Smooth muscle cell (in vitro differentiated cells): ENCODE data around the gene NPC1L1. TPM values are rescaled to one million over a fixed set of nuclear protein-coding genes. Genes with fewer than 3 reads are reported as not detected.

Source experiments
- DNase-seq: peaks from one replicate; lab custom pipeline; 2025; ENCODE audit not compliant: unreplicated experiment; lab: John Stamatoyannopoulos, UW
- H2AFZ ChIP-seq: fragments of 200-600 bp; sonication (generic); 2 replicates; pipeline ENCODE4 v1.6.0; 2016; ENCODE audit warnings: antibody characterized with exemption, low read depth, mild to moderate bottlenecking
- H3F3A ChIP-seq: fragments of 200-600 bp; sonication (generic); 2 replicates; pipeline ENCODE4 v1.6.0; 2017; ENCODE audit warnings: antibody characterized with exemption, low read depth
- H3K27ac ChIP-seq: fragments of 200-600 bp; sonication (generic); 2 replicates; pipeline ENCODE4 v1.5.1; 2016; ENCODE audit warnings: low read depth, mild to moderate bottlenecking
- H3K27me3 ChIP-seq: fragments of 200-600 bp; sonication (generic); 2 replicates; pipeline ENCODE4 v1.6.1; 2016; ENCODE audit warnings: low read depth, mild to moderate bottlenecking
- H3K36me3 ChIP-seq: fragments of 200-600 bp; sonication (generic); 2 replicates; pipeline ENCODE4 v1.5.1; 2016; ENCODE audit warnings: low read depth
- H3K4me1 ChIP-seq: fragments of 200-600 bp; sonication (generic); 2 replicates; pipeline ENCODE4 v1.5.1; 2016; ENCODE audit warnings: low read depth
- H3K4me2 ChIP-seq: fragments of 200-600 bp; sonication (generic); 2 replicates; pipeline ENCODE4 v1.6.0; 2016; ENCODE audit warnings: mild to moderate bottlenecking
- H3K4me3 ChIP-seq: fragments of 200-600 bp; sonication (generic); 2 replicates; pipeline ENCODE4 v1.5.1; 2016; ENCODE audit warnings: mild to moderate bottlenecking
- H3K79me2 ChIP-seq: fragments of 200-600 bp; sonication (generic); 2 replicates; pipeline ENCODE4 v1.6.0; 2016; ENCODE audit warnings: low read depth, mild to moderate bottlenecking
- H3K9ac ChIP-seq: fragments of 200-600 bp; sonication (generic); 2 replicates; pipeline ENCODE4 v1.6.0; 2016; ENCODE audit warnings: low read depth
- H3K9me3 ChIP-seq: fragments of 200-600 bp; sonication (generic); replicated peaks from 2 replicates; pipeline ENCODE4 v1.5.1; 2016; ENCODE audit warnings: low read depth
- H4K20me1 ChIP-seq: fragments of 200-600 bp; sonication (generic); 2 replicates; pipeline ENCODE4 v1.6.0; 2016; ENCODE audit warnings: low read depth
- WGBS: methylation state at CpG from one replicate; pipeline ENCODE4 v1.1.7; 2016; ENCODE audit warnings: low lambda C conversion rate; 5-methylcytosine and 5-hydroxymethylcytosine counted together
- polyA plus RNA-seq: library from polyadenylated mRNA; unstranded; fragments of >200 nt; fragmentation: Nextera tagmentation; extraction: Ambion mirVana; gene quantifications from 2 replicates; pipeline ENCODE4 v1.2.1, GENCODE V29; 2016
- total RNA-seq: library from RNA; depleted of rRNA; stranded (reverse); fragments of >200 nt; gene quantifications from 2 replicates; pipeline ENCODE4 v1.2.3, GENCODE V29; 2014
- TF ChIP-seq, protein P1 (sequence below): fragments of 200-600 bp; sonication (generic); IDR thresholded peaks from 2 replicates; pipeline ENCODE4 v1.5.1; 2017; ENCODE audit warnings: borderline replicate concordance, mild to moderate bottlenecking, antibody characterized with exemption; ENCODE audit not compliant: insufficient read depth, poor library complexity, severe bottlenecking

The NPC1L1 gene
- total and polyA plus RNA-seq, 2 experiments from 2014 or later: 0.04 to 0.25 TPM

DNA sequence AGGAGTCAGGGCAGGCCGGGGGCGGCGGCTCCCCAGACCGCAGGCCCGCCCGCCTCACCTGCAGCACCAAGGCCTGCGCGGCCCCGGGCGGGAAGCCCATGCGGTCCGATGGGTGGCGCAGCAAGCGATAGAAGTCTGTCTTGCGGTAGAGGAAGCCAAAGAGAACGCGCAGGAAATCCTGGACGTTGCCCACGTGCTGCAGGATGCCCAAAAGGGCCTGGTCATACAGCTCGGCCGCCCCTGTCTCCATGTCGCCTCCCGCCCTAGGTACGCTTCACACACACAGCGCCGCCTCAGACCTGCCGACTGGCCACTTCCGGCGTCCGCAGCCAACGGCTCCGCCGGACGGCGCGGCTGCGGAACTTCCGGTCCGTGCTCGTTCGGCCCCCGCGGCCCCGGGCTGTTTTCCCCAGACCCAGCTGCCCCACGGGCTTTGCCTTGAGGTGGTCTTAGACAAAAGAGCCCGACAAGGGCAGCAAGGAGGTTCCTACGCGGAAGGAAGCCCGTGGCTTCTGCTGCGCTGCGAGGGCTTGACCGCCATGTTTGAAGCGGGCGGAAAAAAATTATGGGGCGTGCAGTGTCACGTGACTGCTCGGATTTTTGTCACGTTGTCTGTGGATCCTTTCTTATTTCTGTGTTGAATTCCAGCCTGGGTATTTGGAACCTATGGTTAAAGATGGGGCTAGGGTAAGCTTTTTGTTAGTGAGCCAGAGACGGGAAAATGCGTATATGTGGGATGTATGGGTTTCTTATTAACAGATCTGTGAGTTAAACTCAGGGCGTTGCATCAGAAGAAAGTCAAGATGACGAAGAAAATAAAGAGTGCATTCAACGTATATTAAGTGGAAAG, 50.6 kb downstream of the NPC1L1 start, which contains the start of gene NUDCD3:
Gene NUDCD3 (minus strand): TSS at position 308 of the 850 bp plus-strand sequence. CDS start 58 bp downstream, at position 250.
- Histone ChIP-seq H3K79me2 (peaks cover 45% of the 10 kb centered on the region), H4K20me1 (peaks cover 25% of the 10 kb centered on the region), H3K4me1 (peaks cover 14% of the 10 kb centered on the region), H2AFZ (peak within 1 kb of the TSS; percentile 95), H3F3A (peaks cover 4% of the 10 kb centered on the region), H3K27me3 (peaks cover 5% of the 10 kb centered on the region), H3K27ac (peak within 1 kb of the TSS; percentile 98), H3K9ac (peak within 1 kb of the TSS; percentile 97), H3K36me3 (no peaks in the 10 kb centered on the region), H3K9me3 (no peaks in the 10 kb centered on the region), H3K4me2 (peak within 1 kb of the TSS; percentile 98), H3K4me3 (peak within 1 kb of the TSS; percentile 86)
- TF ChIP-seq, protein P1, sequence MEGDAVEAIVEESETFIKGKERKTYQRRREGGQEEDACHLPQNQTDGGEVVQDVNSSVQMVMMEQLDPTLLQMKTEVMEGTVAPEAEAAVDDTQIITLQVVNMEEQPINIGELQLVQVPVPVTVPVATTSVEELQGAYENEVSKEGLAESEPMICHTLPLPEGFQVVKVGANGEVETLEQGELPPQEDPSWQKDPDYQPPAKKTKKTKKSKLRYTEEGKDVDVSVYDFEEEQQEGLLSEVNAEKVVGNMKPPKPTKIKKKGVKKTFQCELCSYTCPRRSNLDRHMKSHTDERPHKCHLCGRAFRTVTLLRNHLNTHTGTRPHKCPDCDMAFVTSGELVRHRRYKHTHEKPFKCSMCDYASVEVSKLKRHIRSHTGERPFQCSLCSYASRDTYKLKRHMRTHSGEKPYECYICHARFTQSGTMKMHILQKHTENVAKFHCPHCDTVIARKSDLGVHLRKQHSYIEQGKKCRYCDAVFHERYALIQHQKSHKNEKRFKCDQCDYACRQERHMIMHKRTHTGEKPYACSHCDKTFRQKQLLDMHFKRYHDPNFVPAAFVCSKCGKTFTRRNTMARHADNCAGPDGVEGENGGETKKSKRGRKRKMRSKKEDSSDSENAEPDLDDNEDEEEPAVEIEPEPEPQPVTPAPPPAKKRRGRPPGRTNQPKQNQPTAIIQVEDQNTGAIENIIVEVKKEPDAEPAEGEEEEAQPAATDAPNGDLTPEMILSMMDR: no peak
- peak; percentile 75 for DNase-seq
- WGBS: 1% methylated on average over 60 of the region's 63 CpGs

DNA sequence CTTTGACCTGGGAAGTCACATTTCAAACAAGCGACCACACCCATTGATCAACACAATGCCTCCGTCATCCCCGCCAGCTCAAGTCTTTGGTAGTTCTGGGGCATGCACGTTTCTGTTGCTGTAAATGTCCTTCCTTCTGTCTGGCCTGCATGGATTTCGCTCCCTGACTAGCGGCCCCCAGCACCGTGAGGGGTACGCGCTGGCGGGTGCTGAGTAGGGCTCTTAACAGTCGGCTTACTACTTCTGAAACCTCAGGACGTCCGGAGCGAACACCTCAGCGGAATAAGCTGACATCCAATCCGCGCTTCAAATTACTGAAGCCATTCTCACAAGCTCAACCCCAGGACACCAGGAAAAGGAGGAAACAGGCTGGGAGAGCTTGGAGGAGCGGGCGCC, 51.2 kb downstream of the NPC1L1 start:
- H3K9ac ChIP-seq: peak overlapping the region; percentile 97
- DNase-seq: no peak
- H3F3A ChIP-seq: peaks cover 4% of the 10 kb centered on the region
- H3K4me3 ChIP-seq: peak overlapping the region; percentile 86
- H2AFZ ChIP-seq: peak overlapping the region; percentile 95
- H3K4me1 ChIP-seq: peaks cover 14% of the 10 kb centered on the region
- H3K27me3 ChIP-seq: no peaks in the 10 kb centered on the region
- H3K4me2 ChIP-seq: peak overlapping the region; percentile 98
- WGBS: under 1% methylated on average over 19 of the region's 19 CpGs
- H3K9me3 ChIP-seq: no peaks in the 10 kb centered on the region
- peaks cover 29% of the 10 kb centered on the region for H4K20me1 ChIP-seq
- H3K27ac ChIP-seq: peak overlapping the region; percentile 98
- peaks cover 51% of the 10 kb centered on the region for H3K79me2 ChIP-seq
- TF ChIP-seq, protein P1: no peak
- H3K36me3 ChIP-seq: no peaks in the 10 kb centered on the region

DNA sequence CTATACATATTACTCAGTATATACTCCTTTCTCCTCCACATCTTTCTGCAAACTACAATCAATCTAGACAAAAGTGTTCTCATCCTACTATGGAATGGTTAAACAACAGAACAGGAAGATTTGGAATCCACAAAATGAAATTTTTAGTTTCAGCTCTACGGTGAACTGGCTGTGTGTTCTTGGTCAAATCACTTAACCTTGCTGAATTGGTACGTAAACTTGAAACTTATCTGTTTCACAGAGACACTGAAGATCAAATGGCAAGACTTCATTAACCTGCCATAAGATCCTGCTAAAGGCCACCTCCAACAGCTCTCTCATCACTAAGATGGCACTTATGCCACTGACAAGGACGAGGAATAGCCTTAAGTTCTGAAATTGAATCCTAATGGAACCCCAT, 52.2 kb downstream of the NPC1L1 start:
- H3K4me3 ChIP-seq: peak overlapping the region; percentile 86
- H3K4me1 ChIP-seq: peaks cover 14% of the 10 kb centered on the region
- no peaks in the 10 kb centered on the region for H3K27me3 ChIP-seq
- H4K20me1 ChIP-seq: peaks cover 29% of the 10 kb centered on the region
- peaks cover 56% of the 10 kb centered on the region for H3K79me2 ChIP-seq
- H2AFZ ChIP-seq: no peak overlapping the region
- peaks cover 4% of the 10 kb centered on the region for H3F3A ChIP-seq
- whole genome bisulfite sequencing: 88% methylated on average over 3 of the region's 3 CpGs
- H3K9me3 ChIP-seq: no peaks in the 10 kb centered on the region
- H3K9ac ChIP-seq: peak overlapping the region; percentile 97
- H3K4me2 ChIP-seq: peak overlapping the region; percentile 98
- TF ChIP-seq, protein P1: no peak
- no peak for DNase-seq
- H3K27ac ChIP-seq: no peak overlapping the region
- peaks cover 9% of the 10 kb centered on the region for H3K36me3 ChIP-seq

DNA sequence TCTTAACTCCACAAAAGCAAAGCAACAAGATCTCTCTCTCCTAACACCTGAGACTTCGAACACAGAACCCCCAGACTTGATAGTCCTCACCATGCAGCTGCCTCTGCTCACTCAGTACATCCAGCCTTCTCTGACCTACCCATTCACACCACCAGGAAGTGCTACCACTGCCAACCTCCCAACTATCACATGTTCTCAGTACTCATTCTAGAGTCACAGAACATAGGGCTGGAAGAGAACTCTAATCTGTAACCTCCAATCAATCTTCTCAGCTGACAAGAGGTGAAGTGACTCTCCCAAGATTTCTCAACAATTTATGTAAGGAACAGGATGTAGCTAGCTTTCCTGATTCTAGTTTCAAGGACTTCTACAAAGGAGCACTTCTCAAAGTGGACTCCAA, 54.4 kb downstream of the NPC1L1 start:
- no peak for DNase-seq
- peaks cover 14% of the 10 kb centered on the region for H3K4me1 ChIP-seq
- TF ChIP-seq, protein P1: no peak
- H3K4me2 ChIP-seq: no peak overlapping the region
- peaks cover 31% of the 10 kb centered on the region for H3K36me3 ChIP-seq
- no peak overlapping the region for H3K27ac ChIP-seq
- H3K79me2 ChIP-seq: peaks cover 63% of the 10 kb centered on the region
- H2AFZ ChIP-seq: no peak overlapping the region
- no peak overlapping the region for H3K9ac ChIP-seq
- H3F3A ChIP-seq: peaks cover 4% of the 10 kb centered on the region
- no peaks in the 10 kb centered on the region for H3K9me3 ChIP-seq
- WGBS: 100% methylated on average over 1 of the region's 1 CpG
- H3K27me3 ChIP-seq: no peaks in the 10 kb centered on the region
- peaks cover 30% of the 10 kb centered on the region for H4K20me1 ChIP-seq
- no peak overlapping the region for H3K4me3 ChIP-seq
